H9 (cell line): Measurements from ENCODE around the gene SIN3A. TPM values are rescaled to one million over a fixed set of nuclear protein-coding genes. Genes with fewer than 3 reads are reported as not detected.

ENCODE experiments used
- DNase-seq: peaks from one replicate; pipeline ENCODE4 v3.0.0-alpha.2; 2017
- H2AFZ ChIP-seq: one replicate; pipeline ENCODE4 v1.6.1; 2013; ENCODE audit warnings: mild to moderate bottlenecking, low read length, control low read depth, moderate library complexity
- H2AK5ac ChIP-seq: 2 replicates; pipeline ENCODE4 v1.6.1; 2013; ENCODE audit warnings: low read length, control low read depth, mixed read lengths; ENCODE audit not compliant: insufficient read length
- H2BK120ac ChIP-seq: one replicate; pipeline ENCODE4 v1.6.1; 2013; ENCODE audit warnings: low read depth, mild to moderate bottlenecking, low read length, control low read depth, inconsistent platforms; ENCODE audit not compliant: poor library complexity, severe bottlenecking
- H2BK12ac ChIP-seq: 2 replicates; pipeline ENCODE4 v1.6.1; 2013; ENCODE audit warnings: low read length, control low read depth, mixed read lengths, low read depth; ENCODE audit not compliant: insufficient read length
- H2BK15ac ChIP-seq: 2 replicates; pipeline ENCODE4 v1.6.1; 2013; ENCODE audit warnings: low read depth, low read length, control low read depth
- H2BK20ac ChIP-seq: one replicate; pipeline ENCODE4 v1.6.1; 2013; ENCODE audit warnings: low read depth, mild to moderate bottlenecking, low read length, control low read depth, inconsistent platforms; ENCODE audit not compliant: poor library complexity, severe bottlenecking
- H2BK5ac ChIP-seq: 2 replicates; pipeline ENCODE4 v1.6.1; 2013; ENCODE audit warnings: low read length, control low read depth, mixed read lengths; ENCODE audit not compliant: insufficient read length
- H3K14ac ChIP-seq: 2 replicates; pipeline ENCODE4 v1.6.1; 2013; ENCODE audit warnings: low read length, control low read depth; ENCODE audit not compliant: insufficient read depth
- H3K18ac ChIP-seq: 2 replicates; pipeline ENCODE4 v1.6.1; 2013; ENCODE audit warnings: low read depth, mild to moderate bottlenecking, mixed read lengths, low read length, control low read depth; ENCODE audit not compliant: insufficient read length
- H3K23ac ChIP-seq: 2 replicates; pipeline ENCODE4 v1.6.1; 2013; ENCODE audit warnings: low read length, control low read depth, mixed read lengths, low read depth; ENCODE audit not compliant: insufficient read length
- H3K23me2 ChIP-seq: 2 replicates; pipeline ENCODE4 v1.6.1; 2013; ENCODE audit warnings: low read depth, mild to moderate bottlenecking, mixed read lengths, low read length, control low read depth; ENCODE audit not compliant: insufficient read length, poor library complexity, severe bottlenecking
- H3K27ac ChIP-seq: 2 replicates; pipeline ENCODE4 v1.5.1; 2013; ENCODE audit warnings: low read length, control low read depth, mixed read lengths, low read depth; ENCODE audit not compliant: insufficient read length
- H3K27me3 ChIP-seq: 2 replicates; pipeline ENCODE4 v1.6.1; 2013; ENCODE audit warnings: low read length, control low read depth, inconsistent platforms; ENCODE audit not compliant: insufficient read depth
- H3K4ac ChIP-seq: 2 replicates; pipeline ENCODE4 v1.6.1; 2013; ENCODE audit warnings: low read depth, mild to moderate bottlenecking, control low read depth, inconsistent platforms, low read length, moderate library complexity
- H3K4me1 ChIP-seq: 2 replicates; pipeline ENCODE4 v1.6.1; 2013; ENCODE audit warnings: low read length, control low read depth, inconsistent platforms; ENCODE audit not compliant: insufficient read depth
- H3K4me2 ChIP-seq: 2 replicates; pipeline ENCODE4 v1.6.1; 2013; ENCODE audit warnings: low read length, control low read depth, mixed read lengths; ENCODE audit not compliant: insufficient read length, insufficient read depth
- H3K56ac ChIP-seq: 2 replicates; pipeline ENCODE4 v1.6.1; 2013; ENCODE audit warnings: low read depth, mild to moderate bottlenecking, mixed read lengths, low read length, control low read depth; ENCODE audit not compliant: insufficient read length
- H3K79me1 ChIP-seq: 2 replicates; pipeline ENCODE4 v1.6.1; 2013; ENCODE audit warnings: low read depth, mild to moderate bottlenecking, moderate library complexity, low read length, control low read depth, inconsistent platforms; ENCODE audit not compliant: insufficient read depth, poor library complexity, severe bottlenecking
- H3K79me2 ChIP-seq: 2 replicates; pipeline ENCODE4 v1.6.1; 2013; ENCODE audit warnings: low read length, control low read depth, inconsistent platforms; ENCODE audit not compliant: insufficient read depth
- H3K9ac ChIP-seq: 2 replicates; pipeline ENCODE4 v1.6.1; 2013; ENCODE audit warnings: low read length, control low read depth, mixed read lengths; ENCODE audit not compliant: insufficient read length; ENCODE audit errors: extremely low read depth
- H3K9me3 ChIP-seq: one replicate; pipeline ENCODE4 v1.6.1; 2013; ENCODE audit warnings: low read depth, low read length, inconsistent platforms; ENCODE audit not compliant: control insufficient read depth
- H3T11ph ChIP-seq: one replicate; pipeline ENCODE4 v1.6.1; 2013; ENCODE audit warnings: mild to moderate bottlenecking, low read length, control low read depth, inconsistent platforms
- H4K20me1 ChIP-seq: one replicate; pipeline ENCODE4 v1.6.1; 2013; ENCODE audit not compliant: control insufficient read depth, insufficient read length, insufficient read depth
- H4K5ac ChIP-seq: 2 replicates; pipeline ENCODE4 v1.6.1; 2013; ENCODE audit warnings: low read depth, mild to moderate bottlenecking, mixed read lengths, low read length, control low read depth; ENCODE audit not compliant: insufficient read length
- H4K8ac ChIP-seq: replicated peaks from 2 replicates; pipeline ENCODE4 v1.6.1; 2013; ENCODE audit warnings: low read length, control low read depth, mixed read lengths, low read depth; ENCODE audit not compliant: insufficient read length
- H4K91ac ChIP-seq: 2 replicates; pipeline ENCODE4 v1.6.1; 2013; ENCODE audit warnings: low read depth, mild to moderate bottlenecking, moderate library complexity, mixed read lengths, low read length, control low read depth; ENCODE audit not compliant: insufficient read length
- H3K27ac Mint-ChIP-seq, 3 experiments: 2 replicates in 2 of 3; 3 replicates in 1 of 3; pipeline ENCODE4 v1.8.0; 2020 to 2021; ENCODE audit warnings: mixed read lengths in 3 of 3, mild to moderate bottlenecking in 1 of 3, moderate library complexity in 1 of 3
- H3K27me3 Mint-ChIP-seq: 2 replicates; pipeline ENCODE4 v1.8.0; 2021; ENCODE audit warnings: low read depth, mild to moderate bottlenecking, moderate library complexity, mixed read lengths
- H3K36me3 Mint-ChIP-seq, 3 experiments: 2 replicates in 2 of 3; 3 replicates in 1 of 3; pipeline ENCODE4 v1.8.0; 2020 to 2021; ENCODE audit warnings: low read depth in 3 of 3, mixed read lengths in 3 of 3; ENCODE audit not compliant: insufficient read depth in 1 of 3
- H3K4me1 Mint-ChIP-seq, 2 experiments: 2 replicates each; pipeline ENCODE4 v1.8.0; 2020; ENCODE audit warnings: mixed read lengths in 2 of 2
- H3K4me3 Mint-ChIP-seq, 2 experiments: 2 replicates in 1 of 2; 3 replicates in 1 of 2; pipeline ENCODE4 v1.8.0; 2020 to 2021; ENCODE audit warnings: mild to moderate bottlenecking in 2 of 2, mixed read lengths in 2 of 2, moderate library complexity in 1 of 2
- H3K9me3 Mint-ChIP-seq, 2 experiments: 2 replicates in 1 of 2; 3 replicates in 1 of 2; pipeline ENCODE4 v1.8.0; 2020; ENCODE audit warnings: mild to moderate bottlenecking in 2 of 2, mixed read lengths in 2 of 2, moderate library complexity in 1 of 2
- CTCF ChIP-seq: fragments of 200-600 bp; sonication (generic); conservative IDR thresholded peaks from 3 replicates; pipeline ENCODE4 v1.8.0; 2021; ENCODE audit warnings: antibody characterized with exemption, mild to moderate bottlenecking
- WGBS: extraction: QIAGEN DNeasy Blood & Tissue Kit; methylation state at CpG from one replicate; pipeline ENCODE4 v1.1.7; 2013; ENCODE audit warnings: missing lambda C conversion rate, low lambda C conversion rate, mixed read lengths; ENCODE audit not compliant: insufficient read length; ENCODE audit errors: extremely low coverage; 5-methylcytosine and 5-hydroxymethylcytosine counted together
- total RNA-seq: library from RNA; stranded (reverse); gene quantifications from 2 replicates; pipeline ENCODE4 v1.2.1, GENCODE V29; 2021

The SIN3A gene
- total RNA-seq, 1 experiment from 2014 or later = 102 TPM

GRCh38 chr15:75367406-75367912 lies 84.0 kb downstream of the SIN3A start:
- Histone ChIP-seq H3T11ph (no peak overlapping the region), H3K56ac (no peak overlapping the region), H3K27ac (no peak overlapping the region), H3K4me1 (no peaks in the 10 kb centered on the region; the same call in 1 of the 2 replicates), H3K23ac (no peak overlapping the region), H3K14ac (no peak overlapping the region), H3K79me1 (no peaks in the 10 kb centered on the region), H2AK5ac (no peak overlapping the region), H2BK20ac (no peak overlapping the region), H3K9me3 (no peaks in the 10 kb centered on the region), H3K4me2 (peak overlapping the region; percentile 21), H2BK5ac (no peak overlapping the region), H3K18ac (no peak overlapping the region), H2BK120ac (no peak overlapping the region), H4K8ac (no peak overlapping the region), H3K23me2 (no peaks in the 10 kb centered on the region), H2AFZ (no peak overlapping the region), H3K79me2 (no peaks in the 10 kb centered on the region), H3K27me3 (no peaks in the 10 kb centered on the region), H3K9ac (no peak overlapping the region), H4K5ac (no peak overlapping the region), H2BK15ac (no peak overlapping the region), H3K4ac (no peak overlapping the region), H4K20me1 (no peaks in the 10 kb centered on the region), H2BK12ac (no peak overlapping the region), H4K91ac (no peak overlapping the region)
- no CpG with 5 or more reads among the region's 7 CpGs for WGBS
- Mint-ChIP-seq H3K4me1 (peaks cover 19 to 20% of the 10 kb centered on the region in 2 experiments), H3K4me3 (peak overlapping the region; percentile 87 to 91), H3K36me3 (peaks cover 19 to 48% (median 43%) of the 10 kb centered on the region in 3 experiments; a peak in 6 of 7 replicates), H3K27ac (no peak overlapping the region), H3K27me3 (peaks cover 1% of the 10 kb centered on the region; the same call in 1 of the 2 replicates), H3K9me3 (no peaks in the 10 kb centered on the region)
- DNase-seq = no peak
- no peak for TF ChIP-seq CTCF
